Activated CD8-positive, alpha-beta memory T cell treated with anti-CD3 and anti-CD28 coated beads for 4 hours (primary cell): ENCODE results near the gene SNED1.
"Not testable (repeated sequence)": the region's sequence is repeated elsewhere in the genome, so short reads cannot be mapped to it uniquely, and the experiment has no call there.

Experiments
- DNase-seq, 2 donors: peaks; one replicate each; pipeline ENCODE4 v3.0.0-alpha.2; 2020; ENCODE audit warnings: low read depth in 2 of 2

The SNED1 gene

GRCh38 chr2:241083091-241083415 lies 84.6 kb downstream of the SNED1 start:
- DNase-seq, result no peak

- DNase-seq, result no peak
These were observed 86.5 kb downstream of the SNED1 start for GRCh38 chr2:241084856-241085444.

GRCh38 chr2:241087420-241088268 lies 89.2 kb downstream of the SNED1 start:
- no peak for DNase-seq

- DNase-seq, result no peak
These were observed 90.0 kb downstream of the SNED1 start for GRCh38 chr2:241088376-241088775.

- no peak for DNase-seq
These were observed 90.6 kb downstream of the SNED1 start for GRCh38 chr2:241088791-241089732.

GRCh38 chr2:241091201-241091600 lies 92.8 kb downstream of the SNED1 start:
- no peak for DNase-seq

- no peak for DNase-seq
These were observed 93.5 kb downstream of the SNED1 start for GRCh38 chr2:241091734-241092445.

- no peak for DNase-seq
These were observed 94.3 kb downstream of the SNED1 start for GRCh38 chr2:241092677-241093076.

GRCh38 chr2:241093133-241093781 lies 94.8 kb downstream of the SNED1 start:
- DNase-seq, result not testable (repeated sequence)

GRCh38 chr2:241094172-241094571 lies 95.8 kb downstream of the SNED1 start:
- no peak for DNase-seq

GRCh38 chr2:241094924-241095420 lies 96.6 kb downstream of the SNED1 start:
- DNase-seq, result no peak

GRCh38 chr2:241095594-241096290 lies 97.3 kb downstream of the SNED1 start:
- no peak for DNase-seq

GRCh38 chr2:241096979-241097378 lies 98.6 kb downstream of the SNED1 start:
- DNase-seq, result no peak

GRCh38 chr2:241099246-241099645 lies 100.8 kb downstream of the SNED1 start:
- no peak for DNase-seq

GRCh38 chr2:241102239-241102803 lies 103.9 kb downstream of the SNED1 start, which contains the start of gene MTERF4:
TSS of gene MTERF4 (minus strand) at chr2:241102287. CDS start at chr2:241102273, 14 bp downstream.
- DNase-seq, result peak; percentile 71 to 74

- DNase-seq, result no peak
These were observed 104.8 kb downstream of the SNED1 start for GRCh38 chr2:241103176-241103595.

GRCh38 chr2:241104611-241105010 lies 106.2 kb downstream of the SNED1 start:
- DNase-seq, result not testable (repeated sequence)

- no peak for DNase-seq
These were observed 107.2 kb downstream of the SNED1 start for GRCh38 chr2:241105641-241106040.

GRCh38 chr2:241107031-241107783 lies 108.8 kb downstream of the SNED1 start:
- no peak for DNase-seq
